Skin epidermis (tissue), 12 donors: Measurements from ENCODE around the gene CLDND1.
A peak's percentile ranks its signal among the peaks of the same experiment; 100 is the strongest.

Experiments used
- H3K27ac ChIP-seq, 21 experiments: fragments of 200-600 bp; sonication (generic) in 11 of 21; one replicate each; pipeline ENCODE4 v1.5.0; 2020; ENCODE audit warnings: mild to moderate bottlenecking in 3 of 21, inconsistent platforms in 2 of 21, moderate library complexity in 2 of 21
- H3K4me3 ChIP-seq, 7 experiments: fragments of 200-600 bp; sonication (generic) in 2 of 7; one replicate each; pipeline ENCODE4 v1.5.0; 2020; ENCODE audit warnings: inconsistent platforms in 2 of 7, mild to moderate bottlenecking in 2 of 7, moderate library complexity in 1 of 7

Gene CLDND1

GRCh38 chr3:98528474-98529346, 6.0 kb upstream of the CLDND1 start:
- Histone ChIP-seq H3K4me3 (no peak overlapping the region), H3K27ac (no peak overlapping the region)

- H3K4me3 ChIP-seq: no peak overlapping the region
- H3K27ac ChIP-seq: no peak overlapping the region
Observed at GRCh38 chr3:98525494-98525893, 2.8 kb upstream of the CLDND1 start.

- Histone ChIP-seq H3K4me3 (peak overlapping the region; percentile 67 to 99 (median 85)), H3K27ac (peak overlapping the region; percentile 76 to 99 (median 96))
Observed at GRCh38 chr3:98521897-98522543, 682 bp downstream of the CLDND1 start.

- no peak overlapping the region for H3K4me3 ChIP-seq
- H3K27ac ChIP-seq: peak overlapping the region in 1 of 21 experiments; percentile 13
Observed at GRCh38 chr3:98519351-98519750, 3.4 kb downstream of the CLDND1 start.

GRCh38 chr3:98518816-98519215, 3.9 kb downstream of the CLDND1 start:
- H3K27ac ChIP-seq: peak overlapping the region in 1 of 21 experiments; percentile 21

GRCh38 chr3:98514948-98515347, 7.8 kb downstream of the CLDND1 start:
- Histone ChIP-seq H3K27ac (no peak overlapping the region), H3K4me3 (no peak overlapping the region)

More at GRCh38 chr3:98518816-98519215, 3.9 kb downstream of the CLDND1 start:
- no peak overlapping the region for H3K4me3 ChIP-seq

- H3K27ac ChIP-seq: no peak overlapping the region
- H3K4me3 ChIP-seq: no peak overlapping the region
Observed at GRCh38 chr3:98513736-98514135, 9.0 kb downstream of the CLDND1 start.

GRCh38 chr3:98513091-98513511, 9.6 kb downstream of the CLDND1 start:
- Histone ChIP-seq H3K4me3 (no peak overlapping the region), H3K27ac (no peak overlapping the region)

GRCh38 chr3:98512576-98512975, 10.1 kb downstream of the CLDND1 start:
- Histone ChIP-seq H3K27ac (peak overlapping the region in 1 of 21 experiments; percentile 37), H3K4me3 (no peak overlapping the region)

GRCh38 chr3:98508582-98508981, 14.1 kb downstream of the CLDND1 start:
- Histone ChIP-seq H3K4me3 (no peak overlapping the region), H3K27ac (no peak overlapping the region)

GRCh38 chr3:98504539-98504938, 18.2 kb downstream of the CLDND1 start:
- Histone ChIP-seq H3K4me3 (no peak overlapping the region), H3K27ac (no peak overlapping the region)

GRCh38 chr3:98501863-98502576, 20.7 kb downstream of the CLDND1 start:
- Histone ChIP-seq H3K27ac (no peak overlapping the region), H3K4me3 (no peak overlapping the region)

- peak overlapping the region in 1 of 21 experiments; percentile 2 for H3K27ac ChIP-seq
- H3K4me3 ChIP-seq: no peak overlapping the region
Observed at GRCh38 chr3:98501270-98501669, 21.4 kb downstream of the CLDND1 start.

- H3K27ac ChIP-seq: no peak overlapping the region
- H3K4me3 ChIP-seq: no peak overlapping the region
Observed at GRCh38 chr3:98500019-98500418, 22.7 kb downstream of the CLDND1 start.

GRCh38 chr3:98497381-98497780, 25.3 kb downstream of the CLDND1 start, which contains the start of gene OR5K2:
TSS of gene OR5K2 (plus strand) at chr3:98497681. CDS start at chr3:98497681, 0 bp downstream.
- no peak within 1 kb of the TSS for H3K27ac ChIP-seq
- H3K4me3 ChIP-seq: no peak within 1 kb of the TSS

GRCh38 chr3:98483626-98484025, 39.1 kb downstream of the CLDND1 start:
- no peak overlapping the region for H3K4me3 ChIP-seq
- H3K27ac ChIP-seq: no peak overlapping the region

GRCh38 chr3:98482717-98483482, 39.8 kb downstream of the CLDND1 start:
- Histone ChIP-seq H3K27ac (no peak overlapping the region), H3K4me3 (no peak overlapping the region)
